NCI-H748 treated with DMSO at 0.1 percent for 48 hours (cell line): Measurements from ENCODE around the gene PTDSS2.

Source experiments
- DNase-seq: peaks from one replicate; lab custom pipeline; 2025; lab: John Stamatoyannopoulos, UW

Gene PTDSS2

GRCh38 chr11:447923-448731 is 2.0 kb upstream of the PTDSS2 start:
- peak; percentile 80 for DNase-seq

- DNase-seq = peak; percentile 30
These were observed 851 bp downstream of the PTDSS2 start for GRCh38 chr11:450809-451451.

GRCh38 chr11:451738-452137 is 1.7 kb downstream of the PTDSS2 start:
- no peak for DNase-seq

GRCh38 chr11:452203-452744 is 2.2 kb downstream of the PTDSS2 start:
- DNase-seq = no peak

GRCh38 chr11:452916-453527 is 2.9 kb downstream of the PTDSS2 start:
- DNase-seq = no peak

DNA sequence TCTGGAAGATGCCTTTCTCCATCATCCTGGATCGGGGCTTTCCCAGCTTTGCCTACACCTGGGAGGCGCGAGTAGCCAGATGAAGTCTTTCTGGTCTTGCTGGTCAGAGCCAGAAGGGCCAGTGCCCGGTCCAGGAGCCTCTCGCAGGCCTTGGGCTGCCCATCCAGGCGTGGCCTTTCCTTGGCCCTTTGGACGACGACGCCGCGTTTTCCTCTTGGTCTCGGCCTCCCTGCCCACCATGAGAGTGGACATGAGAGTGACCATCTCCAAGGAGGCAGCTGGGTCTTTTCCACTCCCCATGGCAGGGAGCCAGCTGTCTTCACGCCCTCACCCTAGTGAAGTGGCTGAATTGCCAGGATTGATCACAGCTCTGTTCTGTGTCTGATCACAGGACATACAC is 3.5 kb downstream of the PTDSS2 start:
- no peak for DNase-seq

DNA sequence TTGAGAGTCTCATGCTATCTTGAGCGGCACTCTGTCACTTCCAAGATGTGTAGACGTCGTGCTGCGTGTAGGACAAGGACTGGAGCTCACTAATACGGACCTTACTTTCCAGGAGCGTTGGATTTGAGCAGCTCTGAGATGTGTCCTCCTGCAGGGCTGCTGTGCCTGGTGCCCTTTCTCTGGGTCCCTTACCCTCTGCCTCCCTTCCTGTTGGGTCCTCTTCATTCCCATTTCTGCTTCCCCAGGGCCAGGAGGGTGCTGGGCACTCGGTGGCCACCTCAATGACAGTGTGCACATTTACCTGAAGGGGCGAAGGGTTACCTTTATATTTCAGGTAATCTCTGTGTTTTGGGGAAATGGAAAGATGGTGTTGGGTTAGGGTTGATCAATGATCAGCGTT is 4.0 kb downstream of the PTDSS2 start:
- no peak for DNase-seq

DNA sequence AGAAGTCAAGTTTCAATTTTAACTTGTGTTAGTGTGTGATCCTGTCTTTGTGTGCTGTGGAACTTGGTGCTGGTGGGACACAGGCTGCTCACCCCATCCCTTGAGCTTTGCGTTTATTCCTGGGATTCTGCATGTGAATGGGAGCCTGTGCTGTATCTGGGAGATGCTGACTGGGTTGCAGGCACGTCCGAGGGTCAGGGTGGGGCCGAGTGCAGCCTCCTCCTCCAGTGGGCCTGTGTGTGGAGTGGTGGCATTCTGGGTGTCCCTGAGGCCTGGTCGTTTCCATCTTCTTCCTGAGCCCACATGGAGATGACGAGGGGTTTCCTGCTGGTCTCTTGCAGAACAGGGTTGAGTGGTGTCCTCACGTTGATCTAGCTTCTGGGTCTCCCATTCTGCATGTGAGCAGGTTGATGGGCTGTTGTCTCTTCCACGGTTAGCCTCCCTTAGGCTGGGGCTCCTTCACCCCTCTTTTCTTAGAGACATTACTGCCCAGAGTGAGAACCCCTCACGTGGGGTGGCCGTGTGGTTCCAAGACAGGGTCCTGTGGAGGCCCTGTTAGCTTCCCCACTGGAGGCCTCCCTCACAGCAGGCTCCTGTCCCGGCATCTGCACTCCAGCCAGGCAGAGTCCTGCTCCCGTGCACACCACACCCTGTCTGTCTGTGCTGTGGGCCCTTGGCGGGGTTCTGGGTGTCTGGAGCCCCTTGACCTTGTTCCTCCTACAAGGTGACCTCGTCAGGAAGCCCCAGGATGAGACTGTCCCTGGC is 4.9 kb downstream of the PTDSS2 start:
- DNase-seq = no peak

GRCh38 chr11:455566-456147 is 5.6 kb downstream of the PTDSS2 start:
- no peak for DNase-seq

DNA sequence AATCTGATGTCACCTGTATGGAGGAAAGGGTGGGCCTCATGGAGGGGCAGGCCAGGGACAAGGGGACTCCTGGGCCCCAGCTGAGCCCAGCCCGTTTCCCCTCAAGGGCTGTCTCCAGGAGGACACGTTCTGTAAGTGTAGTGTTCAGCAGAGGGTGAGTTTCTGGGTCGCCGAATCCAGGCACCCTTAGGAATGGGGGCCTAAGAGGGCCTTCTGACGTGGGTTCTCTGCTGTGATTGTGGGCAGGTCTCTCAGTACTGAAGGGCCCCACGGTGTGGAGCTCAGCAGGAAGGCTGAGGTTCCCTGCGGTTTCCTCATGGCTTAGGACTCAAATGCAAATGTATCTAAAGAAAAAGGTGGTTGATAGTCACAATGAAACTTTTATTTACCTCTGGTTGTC is 6.5 kb downstream of the PTDSS2 start:
- no peak for DNase-seq

DNA sequence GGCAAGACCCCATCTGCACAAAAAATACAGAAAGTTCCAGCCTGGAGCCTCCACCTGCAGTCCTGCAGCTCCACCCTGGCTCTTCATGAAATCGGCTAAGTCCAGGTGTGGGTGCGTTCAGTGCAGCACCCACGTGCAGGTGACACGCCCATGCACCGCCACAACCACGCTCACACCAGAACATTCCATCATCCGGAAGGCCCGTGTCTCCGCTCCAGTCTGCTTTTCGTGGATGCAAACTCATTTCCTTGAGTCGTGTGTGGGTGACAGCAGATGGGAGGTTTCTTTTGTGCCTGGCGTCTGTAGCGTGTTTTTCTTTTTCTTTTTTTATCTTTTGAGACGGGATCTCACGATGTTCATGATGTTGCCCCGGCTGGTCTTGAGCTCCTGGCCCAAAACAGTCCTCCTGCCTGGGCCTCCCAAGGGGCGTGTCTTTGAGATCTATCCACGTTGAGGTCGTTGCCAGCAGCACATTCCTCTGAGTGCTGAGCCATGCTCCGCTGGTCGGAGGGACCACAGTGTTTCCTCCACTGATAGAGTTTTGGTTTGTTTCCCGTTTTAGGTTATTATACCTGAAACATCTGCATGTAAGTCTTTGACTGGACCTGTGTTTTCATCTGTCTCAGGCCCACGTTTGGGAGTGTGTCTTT is 7.2 kb downstream of the PTDSS2 start:
- DNase-seq = no peak

- DNase-seq = no peak
These were observed 9.6 kb downstream of the PTDSS2 start for GRCh38 chr11:459511-460220.

DNA sequence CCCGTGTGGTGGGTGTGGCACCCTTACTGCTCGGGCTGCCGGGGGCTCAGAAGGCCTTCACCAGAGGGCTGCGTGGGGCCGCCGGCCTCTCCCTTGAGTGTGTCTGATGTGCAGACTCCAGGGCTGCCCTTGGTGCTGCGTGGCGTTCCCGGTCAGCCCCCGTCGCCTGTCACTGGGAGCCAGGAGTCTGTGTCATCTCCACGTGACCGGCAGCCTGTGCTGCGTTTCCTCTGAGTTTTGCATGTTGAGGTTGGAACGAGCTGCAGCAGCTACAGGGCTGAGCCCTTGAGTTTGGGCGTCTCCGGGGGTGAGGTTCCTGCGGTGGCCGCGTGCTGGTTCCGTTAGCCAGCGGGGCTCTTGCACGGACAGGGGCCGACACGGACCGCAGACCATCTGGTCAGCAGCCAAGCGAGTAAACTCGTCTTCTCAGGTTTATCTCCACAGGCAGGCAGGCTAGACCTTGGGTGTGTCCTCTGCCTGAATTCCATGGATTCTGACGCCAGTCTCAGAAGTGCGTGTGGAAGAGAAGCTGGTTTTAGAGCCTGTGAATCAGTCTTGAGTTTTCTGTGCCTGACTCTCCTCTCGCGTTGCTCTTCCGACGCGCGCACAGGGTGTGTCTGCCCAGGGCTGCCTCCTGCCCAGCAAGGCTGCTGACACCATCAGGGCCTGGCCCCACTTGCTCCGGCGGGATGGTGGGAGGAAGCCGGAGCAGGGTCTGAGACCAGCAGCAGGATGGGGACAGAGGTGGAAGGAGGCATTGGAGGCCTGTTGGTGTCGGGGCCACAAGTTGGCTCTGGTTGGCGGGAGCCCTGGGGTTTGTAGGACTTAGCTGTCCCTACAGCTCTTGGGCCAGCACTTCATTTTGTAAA is 10.5 kb downstream of the PTDSS2 start:
- DNase-seq = no peak

- no peak for DNase-seq
These were observed 11.5 kb downstream of the PTDSS2 start for GRCh38 chr11:461626-462025.

- DNase-seq = no peak
These were observed 12.2 kb downstream of the PTDSS2 start for GRCh38 chr11:462107-462890.

DNA sequence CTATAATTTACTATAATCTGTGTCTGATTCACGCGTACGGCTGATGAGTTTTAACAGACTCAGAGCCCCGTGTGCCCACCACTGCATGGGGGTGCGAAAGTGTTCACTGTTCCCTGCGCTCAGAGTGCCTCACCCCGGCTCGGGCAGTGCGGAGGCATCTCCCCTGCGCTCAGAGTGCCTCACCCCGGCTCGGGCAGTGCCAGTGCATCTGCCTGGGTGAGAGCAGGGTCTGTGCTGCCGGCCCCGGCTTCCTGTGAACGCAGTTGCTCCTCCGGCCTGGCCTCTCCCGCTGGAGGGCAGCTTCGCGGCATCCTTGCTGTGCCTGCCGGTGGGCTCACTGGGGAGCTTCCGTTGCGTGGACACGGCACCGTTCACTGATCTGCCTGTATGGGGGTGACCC is 14.2 kb downstream of the PTDSS2 start:
- DNase-seq = no peak

- DNase-seq = no peak
These were observed 15.9 kb downstream of the PTDSS2 start for GRCh38 chr11:465896-466530.

DNA sequence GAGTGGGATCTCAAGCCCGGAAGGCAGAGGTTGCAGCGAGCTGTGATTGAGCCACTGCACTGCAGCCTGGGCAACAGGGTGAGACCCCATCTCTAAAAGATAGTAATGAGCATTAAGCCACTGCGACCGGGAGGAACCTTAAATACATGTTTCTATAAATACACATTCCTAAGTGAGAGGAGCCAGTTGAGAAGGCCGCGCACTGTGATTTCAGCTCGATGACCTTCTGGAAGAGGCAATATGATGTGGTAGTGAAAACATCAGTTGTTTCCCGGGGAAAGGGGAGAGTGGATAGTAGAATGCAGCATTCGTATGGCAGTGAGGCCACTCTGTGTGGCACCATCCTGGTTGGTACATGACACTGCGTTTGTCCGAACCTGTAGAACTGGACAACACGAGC is 18.0 kb downstream of the PTDSS2 start:
- DNase-seq = no peak
